ENCODE measurements around the gene MAG.

DNA sequence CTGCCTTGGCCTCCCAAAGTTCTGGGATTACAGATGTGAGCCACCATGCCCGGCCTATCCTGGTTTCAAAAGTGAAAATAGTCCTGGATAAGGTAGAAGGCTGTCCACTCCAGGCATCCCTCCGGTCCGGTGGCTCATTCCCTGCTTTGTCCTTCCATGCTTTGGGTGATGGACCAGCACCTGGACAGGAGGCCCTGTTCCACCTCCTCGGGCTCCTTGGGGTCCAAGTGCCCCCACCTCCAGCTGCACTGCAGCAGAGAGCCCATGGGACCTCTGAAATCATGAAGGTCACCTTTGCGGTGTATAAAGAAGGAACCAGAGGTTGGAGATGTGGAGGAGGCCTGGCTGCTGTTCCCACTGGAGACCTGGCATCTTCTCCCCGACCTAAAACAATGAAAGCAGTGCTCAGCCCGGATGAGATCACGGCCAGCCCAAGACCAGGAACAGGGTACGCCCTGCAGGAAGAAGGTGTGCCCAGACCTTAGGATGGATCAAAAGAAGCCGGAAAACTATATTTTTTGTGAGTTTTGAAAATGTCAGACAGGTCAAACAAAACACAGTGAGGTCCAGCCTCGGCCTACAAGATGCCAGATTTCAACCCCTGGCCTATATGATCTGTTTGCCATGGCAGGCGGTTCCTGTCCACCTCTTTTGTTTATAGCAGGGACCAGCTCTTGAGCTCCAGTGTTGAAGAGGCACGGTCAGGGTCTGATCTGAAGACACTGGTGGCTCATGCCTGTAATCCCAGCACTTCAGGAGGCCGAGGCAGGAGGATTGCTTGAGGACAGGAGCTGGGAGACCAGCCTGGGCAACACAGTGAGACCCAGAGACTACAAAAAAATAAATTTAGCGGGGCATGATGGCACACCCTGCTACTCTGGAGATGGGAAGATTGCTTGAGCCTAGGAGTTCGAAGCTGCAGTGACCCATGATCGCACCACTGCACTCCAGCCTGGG lies 37.3 kb upstream of the MAG start:
- no peak for TF ChIP-seq CTCF (IDR thresholded peaks at IDR 0.05)
- no peak for TF ChIP-seq POLR2A (IDR thresholded peaks at IDR 0.05)

All from thyroid gland (tissue), 4 donors.